ENCODE results near the gene ASPHD1.

The ASPHD1 gene, protein sequence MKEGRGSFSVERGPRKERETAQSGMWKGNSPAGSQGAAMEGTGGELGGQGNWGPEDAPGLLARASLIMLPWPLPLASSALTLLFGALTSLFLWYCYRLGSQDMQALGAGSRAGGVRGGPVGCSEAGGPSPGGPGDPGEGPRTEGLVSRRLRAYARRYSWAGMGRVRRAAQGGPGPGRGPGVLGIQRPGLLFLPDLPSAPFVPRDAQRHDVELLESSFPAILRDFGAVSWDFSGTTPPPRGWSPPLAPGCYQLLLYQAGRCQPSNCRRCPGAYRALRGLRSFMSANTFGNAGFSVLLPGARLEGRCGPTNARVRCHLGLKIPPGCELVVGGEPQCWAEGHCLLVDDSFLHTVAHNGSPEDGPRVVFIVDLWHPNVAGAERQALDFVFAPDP

GRCh38 chr16:29900102-29900887 is at the start of gene ASPHD1:
ASPHD1 (plus strand) TSS chr16:29900488; CDS start chr16:29900972, 484 bp downstream.
- H3K4me3 ChIP-seq (ENCODE audit: low read depth, low read length), result peak within 1 kb of the TSS; percentile 63
- TF ChIP-seq CTCF (IDR thresholded peaks at IDR 0.05; ENCODE audit: low read depth, low read length, missing control alignments), result no peak
- no peak for DNase-seq (ENCODE audit: low read depth)

DNA sequence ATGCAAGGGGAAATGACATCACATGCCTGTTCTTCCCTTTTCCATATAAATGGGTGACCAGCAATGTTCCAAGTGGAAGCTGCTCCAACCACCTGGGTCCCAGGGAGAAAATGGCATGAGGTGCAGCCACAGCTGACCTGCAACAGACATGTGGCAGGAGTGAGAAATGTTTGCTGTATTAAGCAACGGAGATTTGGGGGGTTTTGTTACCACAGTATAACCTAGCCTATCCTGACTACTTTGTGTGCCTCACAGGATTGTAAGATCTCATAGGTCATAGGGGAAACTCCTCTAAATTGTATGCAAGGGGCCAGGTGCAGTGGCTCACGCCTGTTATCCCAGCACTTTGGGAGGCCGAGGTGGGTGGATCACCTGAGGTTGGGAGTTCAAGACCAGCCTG is 49.3 kb upstream of the ASPHD1 start:
- no peak overlapping the region for H3K4me3 ChIP-seq (ENCODE audit: low read depth, low read length)
- TF ChIP-seq CTCF (IDR thresholded peaks at IDR 0.05; ENCODE audit: low read depth, low read length, missing control alignments), result no peak
- no peak for DNase-seq (ENCODE audit: low read depth)

GRCh38 chr16:29852654-29853053 is 47.6 kb upstream of the ASPHD1 start:
- H3K4me3 ChIP-seq (ENCODE audit: low read depth, low read length), result no peak overlapping the region
- TF ChIP-seq CTCF (IDR thresholded peaks at IDR 0.05; ENCODE audit: low read depth, low read length, missing control alignments), result no peak
- DNase-seq (ENCODE audit: low read depth), result no peak

DNA sequence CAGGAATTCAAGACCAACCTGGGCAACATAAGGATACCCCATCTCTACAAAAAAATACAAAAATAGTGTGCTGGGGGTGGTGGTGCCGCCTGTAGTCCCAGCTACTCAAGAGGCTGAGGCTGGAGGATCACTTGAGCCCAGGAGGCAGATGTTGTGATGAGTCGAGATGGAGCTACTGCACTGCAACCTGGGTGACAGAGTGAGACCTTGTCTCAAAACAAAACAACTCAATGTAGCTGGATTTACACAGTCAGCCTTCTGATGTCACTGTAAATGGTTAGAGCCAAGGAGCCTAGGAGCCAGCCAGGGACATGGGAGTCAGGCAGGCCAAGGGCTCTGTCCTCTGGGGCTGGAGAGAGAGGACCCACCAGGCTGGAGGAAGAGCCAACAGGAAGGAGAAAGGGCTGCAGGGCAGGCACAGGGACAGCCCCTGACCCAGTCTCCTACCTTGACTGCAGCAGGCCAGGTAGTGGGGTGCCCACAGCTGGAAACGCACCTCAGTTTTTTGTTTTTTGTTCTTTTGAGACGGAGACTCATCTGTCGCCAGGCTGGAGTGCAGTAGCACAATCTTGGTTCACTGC is 45.7 kb upstream of the ASPHD1 start:
- no peak for DNase-seq (ENCODE audit: low read depth)

DNA sequence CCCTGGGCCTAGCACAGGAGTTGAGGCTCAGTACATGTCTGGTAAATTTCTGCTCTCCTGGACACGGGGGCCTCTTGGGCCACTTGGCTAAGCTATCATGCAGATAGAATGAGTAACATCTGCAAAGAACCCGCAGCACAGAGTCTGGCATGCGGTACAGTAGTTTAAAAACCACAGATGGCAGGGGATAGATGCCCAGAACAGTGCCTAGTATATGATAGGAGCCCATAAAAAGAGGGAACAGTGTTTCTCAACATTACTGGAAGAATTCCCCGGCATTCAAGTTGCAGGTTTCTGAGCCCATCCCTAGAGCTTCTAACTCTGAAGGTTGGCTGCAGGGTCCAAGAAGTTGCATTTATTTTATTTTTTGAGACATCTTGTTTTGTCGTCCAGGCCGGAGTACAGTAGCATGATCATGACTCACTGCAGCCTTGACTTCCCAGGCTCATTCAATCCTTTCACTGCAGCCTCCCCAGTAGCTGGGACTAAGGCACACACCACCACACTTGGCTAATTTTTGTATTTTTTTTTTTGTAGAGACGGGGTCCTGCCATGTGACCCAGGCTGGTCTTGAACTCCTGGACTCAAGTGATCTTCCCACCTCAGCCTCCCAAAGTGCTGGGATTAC is 43.0 kb upstream of the ASPHD1 start:
- TF ChIP-seq CTCF (IDR thresholded peaks at IDR 0.05; ENCODE audit: low read depth, low read length, missing control alignments), result no peak
- H3K4me3 ChIP-seq (ENCODE audit: low read depth, low read length), result no peak overlapping the region
- no peak for DNase-seq (ENCODE audit: low read depth)

More for the DNA sequence above, 45.7 kb upstream of the ASPHD1 start:
- TF ChIP-seq CTCF (IDR thresholded peaks at IDR 0.05; ENCODE audit: low read depth, low read length, missing control alignments), result no peak
- H3K4me3 ChIP-seq (ENCODE audit: low read depth, low read length), result no peak overlapping the region

GRCh38 chr16:29858149-29858849 is 42.0 kb upstream of the ASPHD1 start:
- TF ChIP-seq CTCF (IDR thresholded peaks at IDR 0.05; ENCODE audit: low read depth, low read length, missing control alignments), result no peak
- DNase-seq (ENCODE audit: low read depth), result no peak
- H3K4me3 ChIP-seq (ENCODE audit: low read depth, low read length), result no peak overlapping the region
